ENCODE results near the gene ADRA2A.

Gene ADRA2A

DNA sequence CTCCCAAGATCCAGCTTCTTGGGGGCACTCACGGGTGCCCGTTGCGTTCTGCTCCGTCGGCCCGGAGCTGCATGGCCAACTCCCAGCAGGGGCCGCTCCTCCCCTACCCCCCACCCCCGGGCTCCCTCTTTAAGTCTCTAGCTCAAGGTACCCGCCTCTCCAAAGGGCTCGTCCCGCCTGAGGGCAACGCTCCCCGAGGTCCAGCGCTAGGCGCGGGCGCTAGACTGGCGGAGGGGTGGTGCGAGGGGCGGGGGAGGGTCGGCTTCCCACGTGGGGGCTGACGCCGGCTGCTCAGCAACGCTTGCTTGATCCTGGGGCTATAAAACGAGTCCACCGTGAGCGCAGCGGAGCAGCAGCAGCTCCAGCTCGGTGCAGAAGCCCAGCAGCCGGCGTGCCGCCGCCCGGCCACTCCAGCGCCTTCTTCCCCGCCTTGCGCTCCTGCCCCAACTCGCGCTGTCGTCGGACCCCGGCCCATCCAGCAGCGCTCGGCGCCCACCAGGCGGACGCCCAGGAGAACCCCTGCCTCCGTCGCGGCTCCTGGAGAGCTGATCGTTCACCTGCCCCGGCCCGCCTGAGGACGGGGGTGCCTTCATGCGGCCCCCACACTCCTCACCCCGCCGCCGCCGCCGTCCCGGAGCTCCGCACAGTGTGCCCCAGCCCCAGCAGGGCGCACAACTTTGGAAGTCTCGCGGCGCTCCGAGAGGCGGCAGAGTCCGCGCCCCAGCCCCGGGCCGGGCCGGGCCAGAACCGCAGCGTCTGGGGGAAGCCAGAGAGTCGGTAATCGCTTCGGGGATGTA lies at the start of gene ADRA2A:
Gene ADRA2A (plus strand): TSS at position 348 of the 797 bp plus-strand sequence. CDS start 968 bp downstream, outside the sequence.
- peak; percentile 60 to 81 for DNase-seq

DNA sequence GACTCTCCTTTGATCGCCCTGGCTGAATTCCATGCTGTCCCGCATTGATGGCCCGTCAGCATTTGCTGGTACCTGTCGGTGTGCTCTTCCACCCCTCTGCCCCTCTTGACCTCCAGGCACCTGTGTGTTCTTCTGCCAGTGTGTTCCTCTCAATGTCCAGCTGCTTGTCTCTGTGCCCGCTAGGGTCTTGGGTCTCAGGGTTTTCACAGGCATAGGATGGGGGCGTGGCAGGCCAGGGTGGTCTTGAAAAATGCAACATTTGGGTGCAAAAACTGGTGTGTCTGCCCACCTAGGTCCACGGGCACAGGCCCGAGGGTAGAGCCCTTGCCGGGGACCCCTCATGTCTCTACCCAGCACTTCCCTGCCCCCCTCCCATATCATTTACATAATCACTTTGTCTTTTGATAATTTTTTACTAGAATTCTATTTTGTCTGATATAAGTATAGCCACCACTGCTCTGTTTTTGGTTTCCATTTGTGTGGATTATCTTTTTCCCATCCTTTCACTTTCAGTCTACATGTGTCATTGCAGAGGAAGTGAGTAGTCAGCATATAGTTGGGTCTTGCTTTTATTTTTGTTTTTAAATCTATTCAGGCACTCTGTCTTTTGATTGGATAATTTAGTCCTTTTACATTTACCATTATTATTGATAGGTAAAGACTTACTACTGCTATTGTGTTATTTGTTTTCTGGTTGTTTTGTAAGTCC lies 46.6 kb upstream of the ADRA2A start:
- no peak for DNase-seq

DNA sequence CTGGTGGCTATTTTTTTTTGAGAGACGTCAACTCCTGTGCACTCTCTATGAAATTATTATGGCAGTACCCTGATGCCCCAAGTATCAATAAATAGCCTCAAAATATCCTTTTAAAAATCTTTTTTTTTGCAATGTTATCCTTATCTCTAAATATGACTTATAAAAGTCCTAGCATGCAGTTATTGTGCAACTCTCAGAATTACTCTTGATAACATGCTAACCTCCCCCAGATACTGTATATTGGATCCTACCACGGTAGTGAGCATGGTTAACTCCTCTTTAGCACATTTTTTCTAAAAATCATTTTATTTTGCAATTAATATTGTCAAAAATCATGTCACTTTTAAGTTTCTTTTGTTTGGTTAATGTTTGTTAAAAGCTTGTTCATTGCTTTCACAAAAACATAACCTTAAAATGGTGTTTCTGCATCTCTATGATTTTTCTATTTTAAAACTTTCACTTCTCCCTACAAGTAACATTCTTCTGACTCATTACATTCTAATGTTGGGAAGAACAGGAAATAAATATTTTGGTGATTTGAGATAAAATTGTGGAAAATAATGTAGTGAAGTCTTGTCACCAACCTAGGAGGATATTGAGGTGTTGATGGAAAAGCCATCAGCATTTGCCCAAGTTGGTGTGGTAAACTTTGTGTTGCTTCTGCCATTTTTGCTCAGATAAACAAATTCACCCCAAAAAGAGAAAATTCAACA lies 42.1 kb upstream of the ADRA2A start:
- DNase-seq = no peak

DNA sequence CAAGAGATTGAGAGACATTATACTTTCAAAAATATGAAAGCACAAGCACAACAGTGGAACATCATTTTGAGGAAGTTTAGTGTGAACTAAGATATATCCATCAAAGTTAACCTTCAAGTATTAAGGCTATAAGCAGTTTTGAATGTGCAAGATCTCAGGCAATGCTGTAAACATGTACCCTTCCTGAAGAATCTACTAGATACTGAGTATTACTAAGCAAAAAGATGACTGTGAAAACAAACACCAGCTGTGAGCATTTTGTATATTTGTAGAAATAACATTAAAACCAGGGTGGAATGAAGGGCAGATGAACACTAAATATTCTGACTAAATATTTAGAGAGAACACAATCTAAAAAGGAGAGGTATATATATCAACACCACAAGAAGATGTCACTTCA lies 41.3 kb upstream of the ADRA2A start:
- no peak for DNase-seq

DNA sequence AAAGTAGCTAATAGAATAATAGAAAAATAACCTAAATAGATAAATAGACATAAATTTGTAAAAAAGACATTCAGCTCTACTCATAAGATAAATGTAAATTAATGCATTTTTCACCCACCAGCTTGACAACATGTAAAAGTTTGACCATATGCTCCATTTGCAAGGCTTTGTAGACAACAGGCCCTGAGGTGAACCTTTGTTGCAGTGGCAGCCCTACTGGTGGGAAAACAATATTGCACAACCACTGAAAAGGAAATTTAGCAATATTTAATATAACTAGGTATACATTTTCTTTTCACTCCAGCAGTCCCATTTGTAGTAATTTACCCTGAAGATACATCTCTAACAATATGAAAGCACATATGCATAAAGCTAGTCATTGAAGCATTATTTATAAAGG lies 39.0 kb upstream of the ADRA2A start:
- DNase-seq = no peak

DNA sequence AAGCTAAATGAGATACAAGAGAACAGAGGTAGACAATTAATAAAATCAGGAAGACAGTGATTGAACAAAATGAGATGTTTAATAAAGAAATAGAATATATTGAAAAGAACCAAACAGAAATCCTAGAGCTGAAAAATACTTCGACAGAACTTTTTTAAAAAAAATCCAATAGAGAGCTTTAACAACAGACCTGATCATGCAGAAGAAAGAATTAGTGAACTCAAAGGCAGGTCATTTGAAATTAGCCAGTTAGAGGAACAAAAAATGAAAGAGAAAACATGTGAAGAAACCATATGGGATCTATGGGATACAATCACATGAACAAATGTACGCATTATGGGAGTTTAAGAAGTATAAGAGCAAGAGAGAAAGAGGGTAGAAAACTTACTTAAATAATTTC lies 37.3 kb upstream of the ADRA2A start:
- DNase-seq = no peak

DNA sequence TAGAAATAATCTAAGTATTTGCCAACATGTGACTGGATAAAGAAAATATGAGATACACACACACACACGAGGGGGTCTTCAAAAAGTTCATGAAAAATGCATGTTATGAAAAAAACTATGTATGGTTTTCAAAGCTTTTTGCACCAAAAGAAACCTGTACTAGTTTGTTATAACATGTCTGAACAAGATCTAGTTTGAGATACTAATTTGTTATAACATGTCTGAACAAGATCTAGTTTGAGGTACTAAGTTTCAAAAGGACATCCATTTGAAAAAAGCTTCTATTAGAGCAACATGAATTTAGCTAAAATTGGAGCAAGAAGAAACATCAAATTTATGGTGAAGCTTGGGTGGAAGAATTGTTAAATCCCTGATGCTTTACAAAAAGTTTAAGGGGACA lies 19.8 kb upstream of the ADRA2A start:
- no peak for DNase-seq

DNA sequence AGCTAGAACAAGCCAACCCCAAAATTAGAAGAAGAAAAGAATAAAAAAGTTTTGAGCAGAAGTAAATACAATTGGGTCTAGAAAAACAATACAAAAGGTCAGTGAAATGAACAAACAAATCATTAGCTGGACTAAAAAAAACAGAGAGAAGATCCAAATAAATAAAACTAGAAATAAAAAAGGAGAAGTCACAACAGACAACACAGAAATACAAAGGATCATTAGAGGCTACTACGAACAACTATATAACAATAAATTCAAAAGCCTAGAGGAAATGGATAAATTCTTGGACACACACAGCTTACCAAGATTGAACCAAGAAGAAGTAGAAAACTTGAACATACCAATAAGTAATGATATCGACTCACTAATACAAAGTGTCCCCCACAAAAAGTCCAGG lies 13.4 kb upstream of the ADRA2A start:
- no peak for DNase-seq

DNA sequence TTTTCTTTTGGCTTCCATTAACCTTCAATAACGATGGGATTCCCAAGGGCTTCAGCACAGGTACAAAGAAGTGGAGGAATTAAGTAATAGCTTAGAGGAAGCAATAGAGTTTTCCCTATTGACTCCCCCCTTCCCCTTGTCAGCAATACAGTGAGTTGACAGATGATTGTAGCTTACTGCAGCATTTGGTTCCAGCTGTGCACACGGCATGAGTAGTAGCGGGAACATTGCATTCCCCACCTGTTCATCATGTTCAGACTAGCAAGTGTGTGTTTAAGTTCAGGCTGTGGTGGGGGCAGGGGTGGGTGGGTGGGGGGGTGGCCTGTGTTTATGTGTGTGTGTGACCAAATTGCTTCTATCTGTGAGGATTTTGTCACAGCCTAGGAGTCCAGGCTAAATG lies 4.6 kb upstream of the ADRA2A start:
- no peak for DNase-seq

DNA sequence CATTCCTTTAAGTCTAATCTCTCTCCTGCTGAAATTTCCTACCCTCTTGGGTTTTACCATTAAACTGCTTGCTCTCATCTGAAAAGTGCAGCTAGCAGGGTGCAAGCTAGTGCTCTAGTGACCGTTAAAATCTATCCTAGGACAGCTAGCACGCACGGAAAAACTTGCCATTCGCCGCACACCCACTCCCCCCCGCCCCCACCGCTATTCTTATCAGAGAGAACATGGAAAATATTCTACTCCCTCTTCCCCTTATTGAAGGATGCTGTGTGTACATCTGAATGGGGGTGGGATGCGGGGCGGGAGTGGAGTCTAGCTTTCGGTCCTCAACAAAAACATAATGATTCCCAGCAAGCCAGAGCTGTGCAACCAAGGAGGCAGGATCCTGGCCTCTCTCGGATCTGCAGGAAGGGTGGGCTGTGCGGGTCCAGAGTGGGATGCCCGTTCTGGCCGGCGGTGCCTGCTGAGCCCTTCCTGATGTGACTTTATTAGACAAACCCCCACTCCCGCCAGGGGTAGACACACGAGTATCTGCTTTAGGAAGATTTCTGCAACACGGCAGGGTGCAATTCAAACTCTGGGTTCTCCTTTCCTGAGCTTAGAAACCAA lies 1.1 kb upstream of the ADRA2A start:
- DNase-seq = no peak

DNA sequence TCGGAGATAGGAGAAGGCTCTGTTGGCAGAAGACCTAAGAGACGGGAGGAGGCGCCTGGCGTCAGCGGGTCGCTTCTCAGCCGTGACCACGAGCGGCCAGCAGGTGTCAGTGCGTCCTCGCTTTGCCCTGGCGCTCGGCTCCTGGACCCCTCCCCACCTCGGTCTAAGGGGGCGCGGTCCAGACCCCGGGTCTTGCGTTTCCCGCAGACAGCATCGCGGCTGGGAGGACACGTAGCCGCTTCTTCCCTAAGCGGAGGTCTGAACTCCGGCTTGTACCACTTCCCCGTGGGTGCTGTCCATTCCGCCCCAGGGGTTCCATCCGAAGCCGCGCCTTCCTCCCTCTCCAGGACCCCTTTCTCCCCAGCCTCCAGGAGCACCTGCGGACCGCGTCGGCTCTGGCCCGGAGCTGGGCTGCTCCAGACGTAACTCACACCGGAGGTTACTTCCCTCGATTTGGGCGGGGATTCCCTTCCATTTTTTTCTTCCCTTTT lies 593 bp upstream of the ADRA2A start:
- DNase-seq = peak; percentile 42 to 51

DNA sequence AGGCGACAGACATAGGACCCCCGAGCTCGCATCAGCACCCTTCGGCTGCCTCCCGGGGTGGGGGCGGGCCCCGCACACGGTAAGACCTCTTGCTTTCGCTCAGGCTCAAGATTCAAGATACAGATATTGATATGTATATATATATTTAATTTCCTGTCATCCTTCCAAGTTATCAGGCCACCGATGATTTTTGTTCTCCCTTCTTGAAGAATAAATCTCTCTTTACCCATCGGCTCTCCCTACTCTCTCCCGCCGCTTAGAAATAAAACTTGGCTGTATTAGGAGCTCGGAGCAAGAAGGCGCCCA lies 603 bp downstream of the ADRA2A start:
- DNase-seq = no peak

DNA sequence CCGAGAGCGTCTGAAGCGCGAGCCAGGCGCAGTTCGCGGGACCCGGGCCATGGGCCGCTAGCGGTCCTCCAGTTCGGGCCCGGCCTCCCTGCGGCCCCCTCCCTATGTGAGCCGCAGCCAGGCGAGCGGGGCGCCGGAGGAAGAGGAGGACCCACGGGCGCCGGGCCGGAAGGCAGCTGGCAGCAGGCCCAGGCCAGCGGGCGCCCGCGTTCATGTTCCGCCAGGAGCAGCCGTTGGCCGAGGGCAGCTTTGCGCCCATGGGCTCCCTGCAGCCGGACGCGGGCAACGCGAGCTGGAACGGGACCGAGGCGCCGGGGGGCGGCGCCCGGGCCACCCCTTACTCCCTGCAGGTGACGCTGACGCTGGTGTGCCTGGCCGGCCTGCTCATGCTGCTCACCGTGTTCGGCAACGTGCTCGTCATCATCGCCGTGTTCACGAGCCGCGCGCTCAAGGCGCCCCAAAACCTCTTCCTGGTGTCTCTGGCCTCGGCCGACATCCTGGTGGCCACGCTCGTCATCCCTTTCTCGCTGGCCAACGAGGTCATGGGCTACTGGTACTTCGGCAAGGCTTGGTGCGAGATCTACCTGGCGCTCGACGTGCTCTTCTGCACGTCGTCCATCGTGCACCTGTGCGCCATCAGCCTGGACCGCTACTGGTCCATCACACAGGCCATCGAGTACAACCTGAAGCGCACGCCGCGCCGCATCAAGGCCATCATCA lies 1.1 kb downstream of the ADRA2A start:
- no peak for DNase-seq

DNA sequence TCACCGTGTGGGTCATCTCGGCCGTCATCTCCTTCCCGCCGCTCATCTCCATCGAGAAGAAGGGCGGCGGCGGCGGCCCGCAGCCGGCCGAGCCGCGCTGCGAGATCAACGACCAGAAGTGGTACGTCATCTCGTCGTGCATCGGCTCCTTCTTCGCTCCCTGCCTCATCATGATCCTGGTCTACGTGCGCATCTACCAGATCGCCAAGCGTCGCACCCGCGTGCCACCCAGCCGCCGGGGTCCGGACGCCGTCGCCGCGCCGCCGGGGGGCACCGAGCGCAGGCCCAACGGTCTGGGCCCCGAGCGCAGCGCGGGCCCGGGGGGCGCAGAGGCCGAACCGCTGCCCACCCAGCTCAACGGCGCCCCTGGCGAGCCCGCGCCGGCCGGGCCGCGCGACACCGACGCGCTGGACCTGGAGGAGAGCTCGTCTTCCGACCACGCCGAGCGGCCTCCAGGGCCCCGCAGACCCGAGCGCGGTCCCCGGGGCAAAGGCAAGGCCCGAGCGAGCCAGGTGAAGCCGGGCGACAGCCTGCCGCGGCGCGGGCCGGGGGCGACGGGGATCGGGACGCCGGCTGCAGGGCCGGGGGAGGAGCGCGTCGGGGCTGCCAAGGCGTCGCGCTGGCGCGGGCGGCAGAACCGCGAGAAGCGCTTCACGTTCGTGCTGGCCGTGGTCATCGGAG lies 1.8 kb downstream of the ADRA2A start:
- no peak for DNase-seq

DNA sequence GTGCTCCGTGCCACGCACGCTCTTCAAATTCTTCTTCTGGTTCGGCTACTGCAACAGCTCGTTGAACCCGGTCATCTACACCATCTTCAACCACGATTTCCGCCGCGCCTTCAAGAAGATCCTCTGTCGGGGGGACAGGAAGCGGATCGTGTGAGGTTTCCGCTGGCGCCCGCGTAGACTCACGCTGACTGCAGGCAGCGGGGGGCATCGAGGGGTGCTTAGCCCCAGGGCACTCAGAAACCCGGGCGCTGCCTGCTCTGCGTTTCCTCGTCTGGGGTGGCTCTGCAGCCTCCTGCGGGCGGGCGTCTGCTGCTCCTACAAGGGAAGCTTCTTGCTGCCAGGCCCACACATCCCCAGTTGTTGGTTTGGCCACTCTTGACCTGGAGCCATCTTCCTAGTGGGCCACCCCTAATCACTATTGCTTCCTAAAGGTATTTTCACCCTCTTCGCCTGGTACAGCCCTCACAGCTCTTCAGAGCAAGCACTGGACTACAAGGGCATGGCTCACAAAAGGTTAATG lies 2.5 kb downstream of the ADRA2A start:
- DNase-seq = no peak

DNA sequence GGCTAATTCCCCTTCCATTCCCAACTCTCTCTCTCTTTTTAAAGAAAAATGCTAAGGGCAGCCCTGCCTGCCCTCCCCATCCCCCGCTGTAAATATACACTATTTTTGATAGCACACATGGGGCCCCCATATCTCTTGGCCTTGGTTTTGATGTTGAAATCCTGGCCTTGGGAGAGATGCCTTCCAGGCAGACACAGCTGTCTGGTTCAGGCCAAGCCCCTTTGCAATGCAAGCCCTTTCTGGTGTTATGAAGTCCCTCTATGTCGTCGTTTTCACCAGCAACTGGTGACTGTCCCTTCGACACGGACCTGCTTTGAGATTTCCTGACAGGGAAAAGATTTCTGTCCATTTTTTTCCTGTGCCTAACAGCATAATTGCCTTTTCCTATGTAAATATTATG lies 3.0 kb downstream of the ADRA2A start:
- no peak for DNase-seq

DNA sequence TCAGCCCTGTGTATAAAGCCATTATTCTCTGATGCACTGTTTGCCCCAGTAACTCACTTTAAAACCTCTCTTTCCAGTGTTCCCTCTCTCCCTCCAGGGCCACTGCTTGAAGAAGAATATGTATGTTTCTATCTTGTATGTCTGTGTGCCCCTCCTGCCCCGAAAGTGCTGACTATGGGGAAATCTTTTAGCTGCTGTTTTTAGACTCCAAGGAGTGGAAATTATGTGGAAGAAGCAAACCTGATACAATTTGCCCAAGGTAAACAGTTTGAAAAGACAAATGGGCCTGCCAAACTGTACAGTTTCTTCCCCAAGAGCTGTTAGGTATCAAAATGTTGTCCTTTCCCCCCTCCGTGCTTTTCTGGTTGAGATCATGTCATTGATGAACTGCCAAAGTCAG lies 3.4 kb downstream of the ADRA2A start:
- no peak for DNase-seq

DNA sequence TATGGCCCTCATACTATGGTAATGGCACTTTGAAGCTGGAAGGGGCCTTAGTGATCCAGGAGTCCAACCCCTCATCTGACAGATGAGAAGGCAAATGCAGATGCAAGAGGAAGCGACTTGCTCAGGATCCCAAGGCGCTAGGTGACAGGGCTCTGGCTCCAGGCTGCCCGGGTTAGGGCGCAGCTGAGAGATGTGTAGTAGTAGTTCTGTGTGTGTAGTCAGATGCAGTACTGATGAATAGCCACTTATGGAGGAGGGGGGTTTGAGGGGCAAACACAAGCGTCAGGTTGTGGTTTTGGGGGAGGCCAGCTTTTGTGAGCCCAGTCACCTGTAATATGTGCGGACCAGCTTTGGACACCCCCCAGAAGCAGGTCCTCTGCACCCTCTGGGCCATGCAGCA lies 4.8 kb downstream of the ADRA2A start:
- DNase-seq = no peak

DNA sequence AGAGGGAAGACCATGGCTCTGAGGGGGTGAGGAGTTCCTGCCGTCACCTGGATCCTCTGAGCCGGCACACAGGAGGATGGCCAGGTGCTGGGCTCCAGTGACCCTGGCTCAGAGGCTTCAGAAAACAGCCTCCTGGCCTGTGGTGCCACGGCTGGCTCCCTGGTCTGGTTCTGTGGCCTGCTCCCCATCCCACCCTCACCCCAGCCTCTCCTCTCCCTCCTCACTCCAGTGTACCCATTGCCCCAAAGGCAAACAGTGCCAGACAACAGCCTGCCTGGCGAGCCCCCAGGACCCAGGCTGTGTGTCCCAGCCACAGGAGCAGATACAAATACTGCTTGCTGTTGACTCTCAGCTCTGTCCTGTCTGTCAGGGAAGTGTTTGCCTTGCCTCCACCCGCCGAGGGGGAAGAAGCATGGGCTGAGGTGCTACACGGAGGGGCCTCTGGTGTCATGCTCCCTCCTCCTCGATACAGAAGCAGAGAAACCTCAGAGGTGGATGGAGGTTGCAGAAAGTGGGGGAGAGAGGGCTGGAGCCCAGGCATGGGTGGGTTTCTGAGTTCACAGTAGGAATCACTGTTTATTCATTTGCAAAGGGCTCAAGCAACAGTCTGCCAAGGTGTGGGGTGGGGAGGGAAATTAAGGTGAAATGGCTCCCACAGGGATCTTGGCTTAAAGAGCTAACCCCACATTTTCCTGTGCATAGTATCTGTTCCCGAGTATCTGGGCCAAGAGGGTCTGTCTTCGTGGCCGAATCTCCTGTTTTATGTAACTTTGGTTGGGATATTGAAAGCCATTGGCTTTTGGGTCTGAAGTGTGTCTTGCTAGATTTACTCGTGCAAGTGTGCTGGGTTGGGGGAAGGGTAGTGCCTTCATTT lies 5.5 kb downstream of the ADRA2A start:
- no peak for DNase-seq

DNA sequence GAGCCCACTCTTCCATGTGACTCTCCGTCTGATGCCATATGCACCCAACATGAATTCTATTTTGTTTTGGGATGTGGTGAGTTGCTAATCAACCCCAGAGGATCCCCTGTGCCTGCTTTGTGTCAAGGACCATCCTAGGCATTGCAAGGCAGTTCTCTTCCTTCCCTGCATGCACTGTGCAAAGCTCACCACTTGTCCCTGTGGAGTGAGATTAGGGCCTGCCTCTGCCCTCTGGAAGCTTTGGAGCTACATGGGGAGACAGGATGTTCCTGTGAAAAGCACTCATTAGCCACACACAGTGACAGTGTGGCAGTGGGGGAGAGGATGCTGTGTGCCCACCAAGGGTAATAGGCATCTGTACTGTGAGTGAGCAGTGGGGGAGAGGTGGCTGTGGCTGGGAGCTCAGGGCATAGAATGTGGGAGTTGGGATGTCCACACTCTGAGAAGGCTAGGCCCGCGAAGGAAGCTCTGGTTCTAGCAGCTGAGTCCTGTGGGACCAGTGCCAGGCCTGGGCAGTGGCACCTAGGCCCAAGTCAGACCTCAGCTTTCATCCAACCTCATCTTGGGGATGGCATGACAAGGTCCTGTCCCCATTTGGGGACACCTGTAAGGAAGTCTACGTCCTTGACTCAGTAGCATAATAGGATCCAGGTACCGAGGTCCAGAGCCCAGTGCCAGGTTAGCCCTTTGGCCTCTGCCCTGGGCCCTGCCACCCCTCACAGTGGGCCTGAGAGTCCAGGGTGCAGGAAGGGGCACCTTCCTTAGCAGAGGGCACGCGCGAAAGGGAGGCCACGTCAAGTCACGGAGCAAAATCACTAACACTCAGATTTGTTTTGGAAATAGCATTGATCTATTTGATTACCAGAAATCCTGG lies 6.6 kb downstream of the ADRA2A start:
- DNase-seq = no peak

Measured in NCI-H187 (cell line).